Measurements from ENCODE around the gene WWP2.
A peak's percentile ranks its signal among the peaks of the same experiment; 100 is the strongest.
"Not testable (repeated sequence)": the region's sequence is repeated elsewhere in the genome, so short reads cannot be mapped to it uniquely, and the experiment has no call there.

Gene WWP2

DNA sequence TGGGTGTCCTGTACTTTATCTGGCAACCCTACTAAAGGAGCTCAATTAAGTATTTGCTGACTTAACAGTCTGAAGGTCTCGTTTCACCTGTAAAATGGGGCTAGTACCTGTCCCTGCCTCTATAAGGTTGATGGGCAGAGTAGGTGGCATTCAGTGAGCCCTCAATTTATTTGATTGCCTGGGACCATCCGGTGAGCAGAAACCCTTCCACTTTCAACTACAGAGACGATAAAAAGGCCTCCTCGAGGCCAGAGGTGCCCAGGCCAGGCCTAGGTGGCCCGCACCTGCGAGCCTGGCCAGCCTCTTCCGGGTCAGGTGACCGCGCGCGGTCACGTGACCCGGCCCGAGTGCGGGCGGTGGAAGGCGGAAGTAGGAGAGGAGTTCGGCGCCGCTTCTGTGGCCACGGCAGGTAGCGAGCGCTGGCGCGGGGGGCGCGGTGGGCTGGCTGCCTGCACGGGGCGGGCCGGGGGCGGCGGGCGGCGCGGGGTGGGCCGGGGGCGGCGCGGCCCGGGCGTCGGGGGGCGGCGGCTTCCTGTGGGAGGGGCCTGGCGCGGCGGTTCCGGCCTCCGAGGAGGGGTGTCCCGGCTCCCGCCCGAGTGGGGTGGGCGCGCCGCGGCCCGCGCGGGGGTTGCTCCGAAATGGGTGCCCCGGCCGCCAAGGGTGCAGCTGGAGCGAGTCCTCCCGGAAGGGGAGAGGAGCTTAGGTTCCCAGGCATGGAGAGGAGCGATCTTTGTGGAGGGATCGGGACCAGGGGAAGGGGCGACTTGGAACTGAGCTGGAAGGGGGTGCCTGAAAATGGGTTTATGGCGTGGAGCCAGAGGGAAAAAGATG is at the start of gene WWP2:
WWP2 (plus strand) TSS at position 350 of the 831 bp plus-strand sequence. CDS start 24,679 bp downstream, outside the sequence.
- DNase-seq (ENCODE audit: low spot score), result peak; percentile 71

DNA sequence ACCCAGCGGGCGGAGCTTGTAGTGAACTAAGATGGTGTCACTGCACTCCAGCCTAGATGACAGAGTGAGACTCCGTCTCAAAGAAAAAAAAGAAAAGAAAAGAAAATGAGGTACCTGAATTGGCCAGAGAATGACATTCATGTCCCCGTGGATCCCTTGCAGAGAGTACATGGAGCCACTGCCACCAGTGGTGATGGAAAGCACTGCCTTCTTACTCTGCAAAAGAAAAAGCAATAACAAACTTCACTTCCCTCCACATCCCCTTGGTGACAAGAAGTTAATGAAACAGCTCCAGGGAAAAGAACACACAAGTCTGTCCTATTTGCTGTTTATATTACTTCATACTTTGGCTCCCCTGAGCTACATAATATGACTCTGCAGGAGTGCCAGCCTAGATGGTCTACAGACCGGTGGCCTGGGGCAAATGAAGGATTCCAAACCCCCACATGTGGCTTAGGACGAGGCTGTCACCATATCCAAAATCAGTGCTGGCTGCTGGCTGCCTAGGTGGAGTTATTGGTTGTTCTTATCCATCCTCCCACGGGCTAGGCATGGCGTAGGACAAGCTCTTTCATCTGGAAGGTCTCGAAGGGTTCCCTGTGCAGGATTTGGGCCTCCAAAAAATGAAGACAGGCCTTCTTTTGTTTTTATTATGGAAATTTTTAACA is 49.1 kb upstream of the WWP2 start:
- no peak for DNase-seq (ENCODE audit: low spot score)

DNA sequence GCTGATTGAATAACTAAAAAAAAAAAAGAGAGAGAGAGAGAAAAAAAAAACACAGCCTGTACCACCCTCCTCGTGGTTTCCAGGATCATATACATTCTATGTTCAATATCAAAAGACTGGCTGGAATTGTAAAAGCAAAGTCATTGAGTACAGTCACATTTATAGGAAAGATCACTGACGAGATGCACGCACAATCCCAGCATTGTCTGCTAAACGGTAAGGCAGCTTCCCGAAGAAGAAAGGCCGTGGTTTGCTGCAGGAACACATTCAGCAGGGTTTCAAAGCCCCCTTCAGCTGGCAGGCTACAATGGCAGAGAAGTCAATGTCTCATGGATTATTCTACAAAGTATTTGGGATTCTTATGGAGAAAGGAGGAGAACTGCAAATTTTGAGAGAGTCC is 45.1 kb upstream of the WWP2 start:
- DNase-seq (ENCODE audit: low spot score), result peak; percentile 36

DNA sequence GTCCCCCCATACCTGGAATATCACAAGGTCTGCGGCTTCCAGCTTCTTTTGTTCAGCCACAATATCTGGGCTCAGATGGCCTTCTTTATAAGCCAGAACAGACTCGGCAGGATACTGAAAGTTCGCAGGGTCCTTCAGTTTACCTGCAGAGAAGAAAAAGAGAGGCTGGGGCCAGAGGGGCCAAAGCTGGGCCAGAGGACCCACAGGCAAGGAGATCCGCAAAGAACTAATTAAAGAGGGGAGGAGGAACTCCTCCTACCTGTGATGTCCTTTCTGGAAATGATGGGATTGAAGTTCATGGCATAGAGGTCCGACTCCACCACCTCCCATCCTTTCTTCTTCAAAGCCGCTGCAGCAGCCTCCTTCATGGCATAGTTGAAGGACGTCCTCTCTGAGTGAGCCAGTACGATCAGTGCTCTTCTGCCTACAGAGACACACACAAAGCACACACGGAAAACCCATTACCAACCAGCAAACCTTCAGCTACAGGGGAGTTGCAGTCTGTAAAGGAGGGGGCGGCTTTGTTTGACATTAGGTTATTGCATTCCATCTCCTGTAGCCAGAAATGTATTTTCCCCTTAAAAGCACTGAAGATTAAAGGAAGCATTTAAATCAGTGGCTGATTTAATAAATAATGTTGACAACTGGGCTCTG is 43.9 kb upstream of the WWP2 start:
- DNase-seq (ENCODE audit: low spot score), result no peak

DNA sequence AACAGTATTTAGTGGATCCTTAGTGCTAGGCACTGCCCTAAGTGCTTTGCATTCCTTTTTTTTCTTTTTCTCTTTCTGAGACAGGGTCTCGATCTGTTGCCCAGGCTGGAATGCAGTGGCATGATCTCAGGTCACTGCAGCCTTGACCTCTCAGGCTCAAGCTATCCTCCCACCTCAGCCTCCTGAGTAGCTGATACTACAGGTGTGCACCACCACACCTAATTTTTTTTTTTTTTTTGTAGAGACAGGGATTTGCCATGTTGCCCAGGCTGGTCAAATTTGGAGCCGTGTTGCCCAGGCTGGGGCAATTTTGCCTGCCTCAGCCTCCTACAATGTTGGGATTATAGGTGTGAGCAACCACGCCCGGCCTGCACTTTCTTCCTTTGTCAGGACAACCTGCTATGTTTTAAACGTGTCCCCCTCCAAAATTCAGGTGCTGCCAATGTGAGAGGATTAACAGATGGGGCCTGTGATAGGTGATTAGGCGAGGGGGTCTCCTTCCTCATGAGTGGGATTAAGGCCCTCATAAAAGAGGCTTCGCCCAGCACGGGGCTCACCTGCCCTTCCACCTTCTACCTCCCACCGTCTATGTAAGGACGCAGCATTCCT is 41.2 kb upstream of the WWP2 start:
- DNase-seq (ENCODE audit: low spot score), result no peak

DNA sequence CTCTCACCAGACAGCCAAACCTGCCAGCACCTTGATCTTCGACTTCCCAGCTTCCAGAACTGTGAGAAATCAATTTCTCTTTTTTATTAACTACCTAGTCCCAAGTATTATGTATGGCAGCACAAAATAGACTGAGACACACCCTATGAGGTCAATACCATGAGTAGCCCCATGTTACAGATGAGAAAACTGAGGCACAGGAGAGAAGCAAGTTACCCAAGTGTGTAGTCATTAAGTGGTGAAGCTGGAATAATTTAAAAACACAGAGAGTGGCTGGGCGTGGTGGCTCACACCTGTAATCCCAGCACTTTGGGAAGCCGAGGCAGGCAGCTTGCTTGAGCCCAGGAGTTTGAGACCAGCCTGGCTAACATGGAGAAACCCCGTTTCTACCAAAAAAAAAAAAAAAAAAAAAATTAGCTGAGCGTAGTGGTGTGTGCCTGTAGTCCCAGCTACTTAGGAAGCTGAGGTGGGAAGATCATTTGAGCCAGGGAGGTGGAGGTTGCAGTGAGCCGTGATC is 40.6 kb upstream of the WWP2 start:
- no peak for DNase-seq (ENCODE audit: low spot score)

DNA sequence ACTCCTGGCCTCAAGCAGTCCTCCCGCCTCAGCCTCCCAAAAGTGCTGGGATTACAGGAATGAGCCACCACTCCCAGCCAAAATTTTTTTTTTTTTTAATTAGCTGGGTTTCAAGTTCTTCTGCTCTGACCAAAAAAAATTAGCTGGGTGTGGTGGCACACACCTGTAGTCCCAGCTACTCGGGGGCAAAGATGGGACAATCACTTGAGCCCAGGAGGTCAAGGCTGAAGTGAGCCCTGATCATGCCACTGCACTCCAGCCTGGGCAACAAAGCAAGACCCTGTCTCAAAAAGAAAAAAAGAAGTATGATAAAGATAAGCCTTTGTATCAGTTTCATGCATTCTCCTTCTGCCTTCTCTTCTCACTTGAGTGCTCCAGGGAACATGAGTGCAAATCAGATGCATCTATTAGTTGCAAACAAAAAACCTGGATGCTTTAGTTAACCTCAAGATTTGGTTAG is 37.7 kb upstream of the WWP2 start:
- DNase-seq (ENCODE audit: low spot score), result no peak

DNA sequence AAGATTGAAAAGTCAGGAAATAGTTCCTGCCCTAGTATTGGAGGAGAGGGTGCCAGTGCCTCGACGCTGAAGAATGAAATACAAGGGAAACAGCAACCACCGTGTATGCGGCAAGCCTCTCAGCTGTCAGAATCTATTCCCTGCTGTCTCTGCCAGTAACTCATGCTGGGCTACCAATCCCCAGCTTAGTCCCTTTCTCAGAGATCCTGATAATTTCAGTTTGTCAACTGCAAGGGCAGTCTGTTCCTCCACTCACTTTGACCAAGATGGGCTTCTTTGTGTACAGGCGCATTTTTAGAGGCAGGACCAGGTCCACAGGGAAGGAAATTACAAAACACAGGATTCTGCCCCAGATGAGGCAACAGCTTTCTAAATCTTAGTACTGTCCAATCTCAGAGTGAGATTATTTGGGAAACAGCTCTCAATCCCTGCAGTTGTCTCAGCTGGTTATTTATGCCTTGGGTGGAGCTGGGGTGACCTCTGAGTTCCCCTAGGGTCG is 37.1 kb upstream of the WWP2 start:
- DNase-seq (ENCODE audit: low spot score), result no peak

DNA sequence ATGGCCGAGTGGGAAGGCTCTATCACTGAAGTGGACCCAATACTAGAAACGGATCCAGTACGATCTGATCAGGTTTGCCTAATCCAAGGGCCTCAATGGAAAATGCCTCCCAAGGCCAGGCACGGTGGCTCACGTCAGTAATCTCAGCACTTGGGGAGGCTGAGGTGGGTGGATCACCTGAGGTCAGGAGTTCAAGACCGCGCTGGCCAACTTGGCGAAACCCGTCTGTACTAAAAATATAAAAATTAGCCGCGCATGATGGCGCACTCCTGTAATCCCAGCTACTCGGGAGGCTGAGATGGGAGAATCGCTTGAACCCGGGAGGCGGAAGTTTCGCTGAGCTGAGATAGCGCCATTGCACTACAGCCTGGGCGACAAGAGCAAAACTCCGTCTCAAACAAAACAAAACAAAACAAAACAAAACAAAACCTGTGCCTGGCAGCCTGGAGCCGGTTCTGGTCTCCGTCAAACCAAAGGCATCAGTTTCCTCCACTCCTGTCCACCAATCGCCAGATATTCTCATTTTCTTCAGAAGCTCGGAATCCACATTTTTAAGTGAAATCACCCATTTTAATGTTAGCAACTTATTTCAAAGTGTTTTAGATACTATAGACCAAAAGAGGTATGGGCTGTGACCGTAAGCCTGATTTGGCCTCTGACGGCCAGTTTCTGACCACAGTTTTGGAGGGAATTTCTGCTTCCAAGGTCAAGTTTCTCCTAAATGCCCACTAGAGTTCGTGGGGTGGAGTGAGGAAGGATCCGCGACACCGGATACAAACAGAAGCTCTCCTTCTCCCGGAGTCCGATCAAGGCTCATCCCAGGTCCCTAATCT is 36.4 kb upstream of the WWP2 start:
- DNase-seq (ENCODE audit: low spot score), result no peak

DNA sequence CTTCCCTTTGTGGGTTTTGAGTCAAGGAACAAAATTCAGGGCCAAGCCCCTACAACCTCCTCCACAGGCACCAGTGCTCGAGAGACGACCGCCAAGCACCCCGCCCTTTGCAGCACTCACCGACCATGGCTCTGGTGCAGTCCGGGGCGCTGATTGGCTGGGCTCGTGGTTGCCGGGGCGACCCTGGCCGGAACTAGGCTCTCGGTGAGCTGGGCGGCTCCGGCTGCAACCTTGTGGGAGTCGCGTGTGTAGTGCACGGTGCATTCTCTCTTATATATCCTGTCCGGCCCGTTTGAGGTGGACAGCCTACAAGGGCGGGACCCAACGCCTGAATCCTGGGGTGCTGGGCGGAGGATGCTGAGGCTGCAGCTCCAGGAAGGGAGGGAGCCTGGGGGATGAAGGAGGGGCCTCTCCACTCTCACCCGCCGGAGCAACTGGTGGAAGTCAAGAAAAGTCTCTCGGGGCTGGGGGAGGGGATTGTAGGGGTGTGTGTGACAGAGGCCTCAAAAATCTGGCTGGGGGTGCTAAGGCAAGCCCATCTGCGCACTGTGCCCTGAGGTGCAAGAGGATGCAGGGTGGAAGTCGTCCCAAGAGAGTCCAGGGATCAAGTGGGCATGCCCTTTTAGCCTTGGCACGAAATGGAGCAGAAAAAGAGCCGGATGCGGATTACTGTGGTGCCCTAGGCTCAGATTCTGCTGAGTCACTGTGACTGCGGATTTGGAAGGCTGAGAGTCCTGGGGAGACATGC is 35.6 kb upstream of the WWP2 start, which contains the start of gene NQO1:
NQO1 (minus strand) TSS at position 248 of the 748 bp plus-strand sequence; CDS start at position 127, 121 bp downstream.
- DNase-seq (ENCODE audit: low spot score), result peak; percentile 87

DNA sequence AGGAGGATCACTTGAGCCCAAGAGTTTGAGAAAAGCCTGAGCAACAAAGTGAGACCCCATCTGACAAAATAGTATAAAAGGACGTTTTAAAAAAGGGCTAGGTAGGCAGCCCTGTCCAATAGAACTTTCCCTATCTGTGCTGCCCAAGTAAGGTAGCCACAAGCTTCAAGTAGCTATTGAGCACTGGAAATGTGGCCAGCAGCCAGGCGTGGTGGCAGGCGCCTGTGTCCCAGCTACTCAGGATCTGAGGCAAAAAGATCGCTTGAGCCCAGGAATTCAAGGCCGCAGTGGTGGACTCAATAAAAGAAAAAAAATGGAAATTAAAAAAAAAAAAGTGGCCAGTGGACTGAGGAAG is 34.2 kb upstream of the WWP2 start:
- peak; percentile 53 for DNase-seq (ENCODE audit: low spot score)

DNA sequence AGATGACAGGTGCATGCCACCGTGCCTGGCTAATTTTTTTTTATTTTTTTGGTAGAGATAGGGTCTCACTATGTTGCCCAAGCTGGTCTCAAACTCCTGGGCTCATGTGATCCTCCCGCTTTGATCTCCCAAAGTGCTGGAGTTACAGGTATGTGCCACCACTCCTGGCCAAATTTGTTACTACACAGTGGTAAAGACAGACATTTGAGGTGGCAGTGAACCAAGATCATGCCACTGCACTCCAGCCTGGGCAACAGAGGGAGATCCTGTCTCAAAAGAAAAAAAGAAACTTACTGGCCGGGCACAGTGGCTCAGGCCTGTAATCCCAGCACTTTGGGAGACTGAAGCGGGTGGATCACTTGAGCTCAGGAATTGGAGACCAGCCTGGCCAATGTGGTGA is 33.1 kb upstream of the WWP2 start:
- DNase-seq (ENCODE audit: low spot score), result not testable (repeated sequence)

DNA sequence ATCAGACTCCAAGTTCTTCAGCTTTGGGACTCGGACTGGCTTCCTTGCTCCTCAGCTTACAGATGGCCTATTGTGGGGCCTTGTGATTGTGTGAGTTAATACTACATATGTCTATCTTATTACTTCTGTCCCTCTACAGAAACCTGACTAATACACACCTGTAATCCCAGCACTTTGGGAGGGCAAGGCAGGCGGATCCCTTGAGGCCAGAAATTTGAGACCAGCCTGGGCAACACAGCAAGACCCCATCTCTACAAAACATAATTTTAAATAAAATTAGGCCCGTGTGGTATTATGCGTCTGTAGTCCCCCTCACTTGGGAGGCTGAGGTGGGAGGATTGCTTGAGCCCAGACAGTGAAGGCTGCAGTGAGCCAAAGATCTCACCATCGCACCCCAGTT is 30.9 kb upstream of the WWP2 start:
- DNase-seq (ENCODE audit: low spot score), result not testable (repeated sequence)

DNA sequence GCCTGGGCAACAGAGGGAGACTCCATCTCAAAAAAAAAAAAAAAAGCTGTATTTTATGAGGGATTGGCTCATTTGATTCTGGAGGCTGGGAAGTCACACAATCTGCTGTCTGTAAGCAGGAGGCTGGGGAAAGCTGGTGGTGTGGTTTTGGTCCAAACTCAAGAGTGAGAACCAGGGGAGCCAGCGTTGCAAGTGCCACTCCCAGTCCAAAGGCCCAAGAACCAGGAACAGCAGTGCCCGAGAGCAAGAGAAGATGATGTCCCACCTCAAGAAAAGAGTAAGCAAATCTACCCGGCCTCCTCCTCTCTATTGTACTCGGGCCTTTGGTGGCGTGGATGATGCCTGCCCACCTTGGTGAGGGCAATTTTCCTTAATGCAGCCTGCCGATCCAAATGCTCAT is 30.0 kb upstream of the WWP2 start:
- DNase-seq (ENCODE audit: low spot score), result no peak

DNA sequence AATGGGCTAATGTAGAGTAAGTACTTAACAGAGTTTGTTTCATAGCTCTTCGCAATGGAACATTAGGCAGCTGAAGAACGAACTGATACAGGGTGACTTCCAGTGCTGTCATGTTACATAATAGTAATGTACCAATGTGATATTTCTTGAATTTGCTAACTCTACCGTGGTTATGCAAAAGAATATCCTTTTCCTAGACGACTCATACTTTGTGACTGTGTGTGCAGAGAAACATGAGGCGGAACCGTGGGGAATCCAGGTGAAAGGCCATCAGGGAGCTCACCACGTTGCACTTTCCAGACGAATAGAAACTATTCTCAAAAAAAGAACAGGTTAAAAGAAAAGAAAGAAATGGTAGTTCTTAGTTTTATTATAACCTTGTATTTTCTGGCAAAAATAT is 20.6 kb upstream of the WWP2 start:
- no peak for DNase-seq (ENCODE audit: low spot score)

DNA sequence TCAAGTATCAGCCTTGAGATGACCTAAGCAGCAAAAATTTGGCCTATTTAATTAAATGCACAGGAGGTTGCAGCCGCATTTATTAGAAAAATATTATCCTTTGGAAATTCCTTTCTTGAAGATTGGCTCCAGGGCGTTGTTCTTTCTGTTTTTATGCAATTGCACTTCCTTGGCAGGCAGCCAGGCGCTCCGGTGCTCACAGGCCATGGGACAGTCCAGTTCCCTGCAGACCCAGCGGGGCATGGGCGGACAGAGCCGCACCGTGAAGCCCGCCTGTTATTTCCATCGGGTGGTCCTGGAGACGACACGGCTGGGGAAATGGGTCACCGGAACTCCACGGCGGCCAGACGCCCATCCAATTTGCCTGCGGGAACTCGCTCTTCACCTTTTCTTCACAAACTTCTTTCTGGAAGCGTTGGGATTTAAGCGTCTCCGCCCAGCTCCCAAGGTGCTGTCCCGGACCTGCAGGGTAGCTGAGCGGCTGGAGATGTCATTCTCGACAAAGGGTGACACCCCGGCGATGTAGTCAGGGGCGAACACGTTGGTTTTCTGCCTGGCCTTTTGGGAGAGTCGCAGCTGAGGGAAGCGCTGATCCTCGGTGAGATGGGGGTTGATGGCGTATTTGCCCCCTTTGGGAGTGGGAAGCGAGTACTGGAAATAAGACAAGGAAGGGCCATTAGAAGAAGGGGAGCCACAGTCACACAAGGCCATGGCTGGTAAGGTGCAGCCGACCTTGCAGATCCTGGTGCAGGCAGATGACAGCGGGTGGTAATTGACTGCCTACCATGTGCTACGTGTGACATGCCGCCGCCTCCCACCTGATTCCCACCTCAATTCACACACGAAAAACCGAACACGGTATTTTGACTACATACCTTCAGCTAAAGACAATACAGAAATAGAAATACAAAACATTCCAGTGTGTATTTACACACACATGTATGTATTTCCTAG is 19.9 kb upstream of the WWP2 start:
- DNase-seq (ENCODE audit: low spot score), result no peak

DNA sequence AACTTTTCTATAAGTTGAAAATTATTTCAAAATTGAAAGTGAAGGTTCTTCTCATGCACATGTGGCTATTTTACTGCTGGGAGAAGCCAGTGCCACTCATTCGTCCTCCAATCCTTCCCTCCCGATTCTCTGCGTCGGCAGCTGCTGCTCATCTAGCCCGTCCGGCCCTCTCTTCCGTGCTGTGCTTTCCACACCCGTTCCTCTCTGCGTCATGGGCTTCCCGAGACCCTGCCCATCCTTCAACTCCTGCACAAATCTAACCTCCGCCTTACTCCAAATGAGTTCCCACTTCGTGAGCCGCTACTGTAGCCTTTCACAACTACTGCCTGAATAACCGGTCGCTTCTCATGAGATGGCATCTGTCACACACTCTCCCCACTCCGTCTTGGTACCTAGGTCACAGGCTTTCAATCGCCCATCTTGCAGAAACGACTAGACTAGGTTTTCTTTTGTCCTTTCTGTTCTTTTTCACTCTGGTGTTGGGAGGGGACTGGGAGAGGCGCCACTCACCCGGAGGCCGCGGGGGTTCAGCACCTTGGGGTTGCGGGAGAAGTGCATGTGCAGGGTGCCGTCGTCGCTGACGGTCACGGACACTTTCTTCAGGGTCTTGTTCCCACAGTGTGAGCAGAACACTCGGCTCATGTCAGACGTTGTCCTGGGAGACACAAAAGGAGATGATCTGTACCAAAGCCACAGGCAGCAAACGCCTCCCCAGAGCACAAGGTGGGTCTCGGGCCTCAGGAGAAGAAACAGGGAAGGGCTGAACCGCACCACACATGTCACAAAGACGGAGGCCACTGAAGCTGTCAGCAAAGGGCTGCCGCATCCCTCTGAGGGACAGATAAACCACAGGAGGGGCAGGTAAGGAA is 17.5 kb upstream of the WWP2 start:
- DNase-seq (ENCODE audit: low spot score), result no peak

DNA sequence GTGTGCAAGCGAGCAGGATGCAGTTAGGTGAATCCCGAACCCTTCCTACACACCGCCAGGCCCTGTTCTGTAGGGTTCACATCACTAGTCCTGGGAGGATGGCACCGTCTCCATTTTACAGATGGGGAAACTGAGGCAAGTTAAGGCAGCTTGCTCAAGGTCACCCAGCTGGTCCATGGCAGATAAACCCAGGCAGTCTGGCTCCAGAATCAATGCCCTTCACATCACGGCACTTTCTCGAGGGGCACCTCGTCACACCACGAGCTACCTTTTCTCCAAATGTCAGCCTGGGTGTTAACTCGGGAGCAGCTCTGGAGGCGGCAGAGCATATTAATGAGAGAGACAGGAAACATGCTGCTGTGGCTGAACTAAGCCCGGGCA is 16.9 kb upstream of the WWP2 start:
- DNase-seq (ENCODE audit: low spot score), result no peak
